ENCODE data around the gene OLFM1. TPM values are rescaled to one million over a fixed set of nuclear protein-coding genes. Genes with fewer than 3 reads are reported as not detected.

The OLFM1 gene
- total RNA-seq, 1 donor from 2014 or later, result 26.0 TPM

DNA sequence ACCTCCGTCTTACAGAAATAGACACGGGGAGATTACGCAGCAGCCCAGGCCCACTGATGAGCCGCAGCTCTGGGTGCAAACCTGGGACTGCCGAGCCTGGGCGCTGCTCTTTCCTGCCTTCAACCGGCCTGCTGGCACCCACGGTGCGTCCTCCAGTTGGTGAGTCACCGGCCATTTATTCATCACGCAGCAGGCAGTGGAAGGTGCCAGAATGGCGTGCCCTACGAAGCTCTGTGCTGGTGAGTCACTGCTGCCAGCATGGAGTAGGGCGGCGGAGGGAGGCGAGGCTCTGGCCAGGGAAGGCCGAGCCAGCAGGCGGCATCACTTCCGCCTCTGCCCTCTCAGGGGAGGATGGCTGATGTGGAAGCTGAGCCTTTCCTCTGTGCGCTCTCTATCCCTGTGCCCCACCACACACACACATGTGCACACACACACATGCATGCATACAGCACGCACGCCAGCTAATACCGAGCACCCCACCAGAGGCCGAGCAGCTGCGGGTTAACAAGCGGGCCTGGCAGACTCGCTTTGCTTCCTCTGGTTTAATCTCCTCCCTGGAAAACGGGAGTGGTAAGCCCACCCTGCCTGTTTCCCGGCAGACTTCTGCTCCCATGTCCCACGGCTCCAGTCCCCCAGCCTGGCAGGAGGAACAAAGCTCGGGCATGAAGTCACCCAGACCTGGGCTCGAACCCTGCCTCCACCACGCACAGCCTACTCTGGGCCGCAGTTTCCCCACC lies 39.2 kb downstream of the OLFM1 start:
- ATAC-seq, result no peak
- TF ChIP-seq, protein P1, sequence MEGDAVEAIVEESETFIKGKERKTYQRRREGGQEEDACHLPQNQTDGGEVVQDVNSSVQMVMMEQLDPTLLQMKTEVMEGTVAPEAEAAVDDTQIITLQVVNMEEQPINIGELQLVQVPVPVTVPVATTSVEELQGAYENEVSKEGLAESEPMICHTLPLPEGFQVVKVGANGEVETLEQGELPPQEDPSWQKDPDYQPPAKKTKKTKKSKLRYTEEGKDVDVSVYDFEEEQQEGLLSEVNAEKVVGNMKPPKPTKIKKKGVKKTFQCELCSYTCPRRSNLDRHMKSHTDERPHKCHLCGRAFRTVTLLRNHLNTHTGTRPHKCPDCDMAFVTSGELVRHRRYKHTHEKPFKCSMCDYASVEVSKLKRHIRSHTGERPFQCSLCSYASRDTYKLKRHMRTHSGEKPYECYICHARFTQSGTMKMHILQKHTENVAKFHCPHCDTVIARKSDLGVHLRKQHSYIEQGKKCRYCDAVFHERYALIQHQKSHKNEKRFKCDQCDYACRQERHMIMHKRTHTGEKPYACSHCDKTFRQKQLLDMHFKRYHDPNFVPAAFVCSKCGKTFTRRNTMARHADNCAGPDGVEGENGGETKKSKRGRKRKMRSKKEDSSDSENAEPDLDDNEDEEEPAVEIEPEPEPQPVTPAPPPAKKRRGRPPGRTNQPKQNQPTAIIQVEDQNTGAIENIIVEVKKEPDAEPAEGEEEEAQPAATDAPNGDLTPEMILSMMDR (IDR thresholded peaks at IDR 0.05), result no peak
- DNase-seq, result no peak
- H3K27ac ChIP-seq, result no peak overlapping the region
- no peaks in the 10 kb centered on the region for H3K27me3 ChIP-seq
- no peaks in the 10 kb centered on the region for H3K36me3 ChIP-seq
- no peak overlapping the region for H3K4me3 ChIP-seq
- intact Hi-C loops (cut with DNase I), result no loop called here
- H3K4me1 ChIP-seq, result no peaks in the 10 kb centered on the region
- H3K9me3 ChIP-seq, result no peaks in the 10 kb centered on the region

DNA sequence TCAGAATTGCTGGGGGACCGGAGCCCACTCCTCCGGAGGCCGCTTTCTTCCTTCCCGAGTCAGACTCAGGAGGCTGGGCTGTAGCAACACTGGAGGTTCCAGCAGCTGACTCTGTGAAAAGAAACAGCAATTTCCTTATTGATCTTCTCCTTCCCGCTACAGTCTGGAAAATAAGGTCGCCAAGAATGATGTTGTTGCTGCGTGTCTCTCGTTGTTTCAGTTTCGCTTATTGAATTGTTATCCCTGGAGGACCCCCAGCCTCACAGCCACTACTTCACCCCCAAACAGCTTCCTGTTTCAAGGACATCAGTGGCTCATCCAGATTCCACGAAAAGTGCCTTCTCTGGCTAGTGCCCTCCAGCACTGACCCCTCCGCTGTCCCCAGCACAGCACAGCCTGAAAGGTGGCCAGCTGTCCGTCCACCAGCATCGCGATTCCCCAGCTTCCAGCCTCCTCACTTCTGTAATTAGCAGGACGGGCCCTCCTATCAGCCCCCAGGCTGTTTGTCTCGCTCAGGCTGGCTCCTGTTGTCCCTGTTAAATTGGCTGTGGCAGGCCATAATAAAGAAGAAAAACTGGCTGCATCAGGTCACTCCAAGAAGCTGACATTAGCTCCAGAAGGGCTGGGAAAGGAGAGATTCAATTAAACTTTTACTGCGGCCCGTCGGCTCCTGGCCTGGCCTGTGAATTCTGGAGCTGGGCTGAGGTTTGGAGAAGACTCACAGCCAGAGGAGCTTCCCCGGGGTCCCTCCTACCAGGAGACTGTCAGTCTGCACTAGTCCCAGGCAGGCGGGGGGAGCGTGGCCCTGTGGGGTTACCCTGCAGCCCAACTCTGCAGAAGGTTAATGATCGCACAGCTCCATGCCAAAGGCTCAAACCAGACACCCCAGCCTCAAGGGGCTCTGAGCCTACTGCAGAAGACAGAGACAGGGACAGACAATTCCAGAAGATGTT lies 40.5 kb downstream of the OLFM1 start:
- H3K4me3 ChIP-seq, result no peak overlapping the region
- DNase-seq (no peak), ATAC-seq (no peak)
- H3K4me1 ChIP-seq, result no peaks in the 10 kb centered on the region
- no peaks in the 10 kb centered on the region for H3K36me3 ChIP-seq
- intact Hi-C loops (cut with DNase I), result no loop called here
- no peaks in the 10 kb centered on the region for H3K9me3 ChIP-seq
- no peak overlapping the region for H3K27ac ChIP-seq
- TF ChIP-seq, protein P1 (IDR thresholded peaks at IDR 0.05), result no peak
- H3K27me3 ChIP-seq, result no peaks in the 10 kb centered on the region

DNA sequence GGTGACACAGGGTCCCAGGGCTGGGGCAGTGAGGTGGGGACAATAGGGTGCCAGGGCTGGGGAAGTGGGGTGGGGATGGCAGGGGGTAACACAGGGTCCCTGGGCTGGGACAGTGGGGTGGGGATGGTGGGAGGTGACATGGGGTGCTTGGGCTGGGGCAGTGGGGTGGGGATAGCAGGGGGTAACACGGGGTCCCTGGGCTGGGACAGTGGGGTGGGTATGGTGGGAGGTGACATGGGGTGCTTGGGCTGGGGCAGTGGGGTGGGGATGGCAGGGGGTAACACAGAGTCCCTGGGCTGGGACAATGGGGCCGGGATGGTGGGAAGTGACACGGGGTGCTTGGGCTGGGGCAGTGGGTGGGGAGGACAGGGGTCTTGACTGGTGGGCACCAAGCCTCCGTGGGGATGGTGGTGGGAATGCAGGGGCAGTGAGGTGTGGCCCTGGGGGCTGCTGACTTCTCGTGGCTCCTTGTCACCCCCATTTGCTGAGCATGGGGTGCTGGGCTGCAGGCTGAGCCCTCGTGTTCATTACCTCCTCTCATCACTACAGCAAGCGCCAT lies 41.7 kb downstream of the OLFM1 start:
- TF ChIP-seq, protein P1 (IDR thresholded peaks at IDR 0.05), result no peak
- H3K4me3 ChIP-seq, result no peak overlapping the region
- H3K9me3 ChIP-seq, result no peaks in the 10 kb centered on the region
- H3K4me1 ChIP-seq, result no peaks in the 10 kb centered on the region
- no peaks in the 10 kb centered on the region for H3K27me3 ChIP-seq
- no peaks in the 10 kb centered on the region for H3K36me3 ChIP-seq
- ATAC-seq (no peak), DNase-seq (no peak)
- intact Hi-C loops (cut with DNase I), result no loop called here
- H3K27ac ChIP-seq, result no peak overlapping the region

GRCh38 chr9:135130207-135130976 lies 42.9 kb downstream of the OLFM1 start:
- TF ChIP-seq, protein P1 (IDR thresholded peaks at IDR 0.05), result no peak
- Histone ChIP-seq H3K9me3 (no peaks in the 10 kb centered on the region), H3K4me1 (no peaks in the 10 kb centered on the region), H3K4me3 (no peak overlapping the region), H3K36me3 (no peaks in the 10 kb centered on the region), H3K27me3 (no peaks in the 10 kb centered on the region), H3K27ac (no peak overlapping the region)
- no peak for DNase-seq
- ATAC-seq, result no peak
- intact Hi-C loops (cut with DNase I), result no loop called here

DNA sequence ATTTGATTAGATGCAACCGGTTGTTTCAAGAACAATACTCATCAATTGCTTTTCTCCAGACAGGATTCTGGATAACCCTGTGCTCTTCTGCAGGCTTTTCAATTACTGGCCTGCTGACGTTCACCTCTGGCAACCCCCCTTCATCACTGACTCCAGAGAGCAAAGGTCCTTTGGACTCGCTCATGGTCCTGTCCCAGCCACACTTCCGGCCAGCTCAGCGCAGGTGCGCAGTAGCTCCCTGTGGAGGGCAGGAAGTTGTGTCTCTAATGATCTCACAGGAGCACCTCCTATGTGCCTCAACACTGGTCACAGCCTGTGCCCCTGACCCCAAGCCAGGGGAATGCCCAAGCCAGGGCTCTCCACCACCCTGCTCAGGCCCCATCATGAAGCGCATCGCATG lies 44.0 kb downstream of the OLFM1 start:
- ATAC-seq, result no peak
- Histone ChIP-seq H3K27me3 (no peaks in the 10 kb centered on the region), H3K36me3 (no peaks in the 10 kb centered on the region), H3K4me3 (no peak overlapping the region), H3K9me3 (no peaks in the 10 kb centered on the region), H3K4me1 (no peaks in the 10 kb centered on the region), H3K27ac (no peak overlapping the region)
- TF ChIP-seq, protein P1 (IDR thresholded peaks at IDR 0.05), result no peak
- DNase-seq, result no peak
- intact Hi-C loops (cut with DNase I), result no loop called here
